ENCODE results near the gene MAPK10. TPM values are rescaled to one million over a fixed set of nuclear protein-coding genes. Genes with fewer than 3 reads are reported as not detected.
"Not testable (repeated sequence)": the region's sequence is repeated elsewhere in the genome, so short reads cannot be mapped to it uniquely, and the experiment has no call there.

MAPK10 gene
- total and polyA plus RNA-seq, 4 donors, result 0.82 to 3.6 (median 2.3) TPM

DNA sequence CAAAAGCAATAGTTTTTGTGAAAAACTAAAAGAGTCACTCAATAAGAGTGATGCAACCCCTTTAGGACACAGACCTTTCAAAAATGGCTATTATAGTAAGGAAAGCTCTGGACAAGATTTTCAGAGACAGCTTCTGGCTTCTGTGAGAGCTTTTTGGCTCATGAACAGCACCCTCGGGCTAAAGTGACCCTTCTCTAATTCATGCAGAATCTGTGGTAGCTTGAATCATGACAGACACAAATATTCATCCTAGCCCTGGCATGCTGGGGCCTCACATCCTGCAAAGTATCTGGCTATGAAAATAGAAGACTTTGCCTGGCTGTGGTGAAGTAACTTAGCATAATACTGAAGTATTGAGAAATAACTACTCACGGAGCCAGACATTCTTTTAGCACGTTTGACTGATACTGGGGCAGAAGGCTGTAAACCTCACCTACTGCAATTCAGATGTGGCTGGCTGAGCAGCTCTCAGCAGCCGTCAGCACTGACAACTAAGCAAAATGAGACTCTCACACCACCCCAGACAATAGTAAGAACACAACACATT, 327.3 kb downstream of the MAPK10 start (continued):
- TF ChIP-seq HNF4G (IDR thresholded peaks at IDR 0.05), result no peak
- TF ChIP-seq JUND (IDR thresholded peaks at IDR 0.05), result no peak
- no peak for TF ChIP-seq GABPA (IDR thresholded peaks at IDR 0.05 in 1 of 2, conservative IDR thresholded peaks at IDR 0.05 in 1 of 2)
- TF ChIP-seq TAF1 (conservative IDR thresholded peaks at IDR 0.05), result no peak

DNA sequence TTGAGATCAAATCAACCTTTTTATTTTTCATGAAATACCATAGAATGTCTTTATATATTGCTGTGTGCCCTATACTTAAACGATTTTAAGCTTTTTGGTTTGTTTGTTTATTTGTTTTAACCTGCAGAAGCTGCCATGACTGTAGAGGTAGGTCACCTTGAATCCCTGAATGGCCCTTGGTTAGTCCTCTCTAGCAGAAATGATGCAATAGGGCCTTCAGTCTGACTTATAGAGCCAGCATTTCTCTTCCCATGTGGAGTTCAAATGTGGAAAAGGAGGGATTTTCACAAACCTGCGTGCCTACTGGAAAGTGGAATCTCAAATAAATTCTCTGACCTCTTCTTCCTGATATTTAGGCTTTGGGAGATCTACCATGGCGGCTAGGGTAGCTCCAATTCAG, 327.9 kb downstream of the MAPK10 start:
- H3K4me1 ChIP-seq (ENCODE audit: control insufficient read depth in 4 of 4, insufficient read depth in 4 of 4, low read length in 3 of 4), result no peaks in the 10 kb centered on the region
- H3K4me3 ChIP-seq (ENCODE audit: low read depth in 1 of 3, low read length in 3 of 3), result no peak overlapping the region
- no peak overlapping the region for H3K27ac ChIP-seq (ENCODE audit: low read depth in 1 of 2, low read length in 2 of 2)
- no peaks in the 10 kb centered on the region for H3K27me3 ChIP-seq (ENCODE audit: control insufficient read depth in 4 of 4, insufficient read depth in 4 of 4, low read length in 3 of 4)
- TF ChIP-seq EGR1 (IDR thresholded peaks at IDR 0.05; ENCODE audit: low read depth in 2 of 2) (no peak), SP1 (IDR thresholded peaks at IDR 0.05) (no peak), FOXA1 (IDR thresholded peaks at IDR 0.05) (no peak)
- no peaks in the 10 kb centered on the region for H3K9me3 ChIP-seq (ENCODE audit: control insufficient read depth in 4 of 4, low read length in 3 of 4)
- H3K36me3 ChIP-seq (ENCODE audit: control insufficient read depth in 4 of 4, insufficient read depth in 3 of 4, low read depth in 1 of 4, low read length in 3 of 4), result no peaks in the 10 kb centered on the region
- no peak for DNase-seq (ENCODE audit: low spot score)
- WGBS, result 83% methylated on average over 3 of the region's 3 CpGs
- H3K9ac ChIP-seq (ENCODE audit: low read depth in 1 of 2, low read length in 2 of 2), result no peak overlapping the region

DNA sequence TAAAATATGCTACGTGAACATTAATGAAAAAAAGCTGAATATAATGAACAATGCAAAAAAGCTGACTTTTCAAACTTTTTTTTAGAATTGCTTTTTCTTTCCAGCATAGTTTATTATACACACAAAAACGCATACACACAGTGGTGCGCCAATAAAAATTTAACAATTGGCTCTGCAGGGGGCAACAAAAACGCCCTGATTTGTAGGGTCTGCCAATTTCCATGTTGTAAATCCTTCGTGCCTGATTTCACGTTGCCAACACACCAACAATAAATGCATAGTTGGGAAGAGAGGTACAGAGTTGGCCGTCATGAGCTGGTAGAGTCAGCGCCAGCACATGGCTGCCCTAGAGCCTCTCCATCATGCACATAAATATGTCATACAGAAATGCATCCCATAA, 333.1 kb downstream of the MAPK10 start:
- no peak for DNase-seq (ENCODE audit: low spot score)
- Histone ChIP-seq H3K4me3 (ENCODE audit: low read depth in 1 of 3, low read length in 3 of 3) (no peak overlapping the region), H3K27ac (ENCODE audit: low read depth in 1 of 2, low read length in 2 of 2) (no peak overlapping the region), H3K4me1 (ENCODE audit: control insufficient read depth in 4 of 4, insufficient read depth in 4 of 4, low read length in 3 of 4) (no peaks in the 10 kb centered on the region), H3K36me3 (ENCODE audit: control insufficient read depth in 4 of 4, insufficient read depth in 3 of 4, low read depth in 1 of 4, low read length in 3 of 4) (no peaks in the 10 kb centered on the region), H3K9me3 (ENCODE audit: control insufficient read depth in 4 of 4, low read length in 3 of 4) (no peaks in the 10 kb centered on the region), H3K27me3 (ENCODE audit: control insufficient read depth in 4 of 4, insufficient read depth in 4 of 4, low read length in 3 of 4) (no peaks in the 10 kb centered on the region), H3K9ac (ENCODE audit: low read depth in 1 of 2, low read length in 2 of 2) (no peak overlapping the region)
- WGBS, result 87% methylated on average over 8 of the region's 8 CpGs
- TF ChIP-seq GABPA (IDR thresholded peaks at IDR 0.05 in 1 of 2, conservative IDR thresholded peaks at IDR 0.05 in 1 of 2) (no peak), FOXA1 (IDR thresholded peaks at IDR 0.05) (no peak), RXRA (IDR thresholded peaks at IDR 0.05) (no peak)
- TF ChIP-seq, protein P1, sequence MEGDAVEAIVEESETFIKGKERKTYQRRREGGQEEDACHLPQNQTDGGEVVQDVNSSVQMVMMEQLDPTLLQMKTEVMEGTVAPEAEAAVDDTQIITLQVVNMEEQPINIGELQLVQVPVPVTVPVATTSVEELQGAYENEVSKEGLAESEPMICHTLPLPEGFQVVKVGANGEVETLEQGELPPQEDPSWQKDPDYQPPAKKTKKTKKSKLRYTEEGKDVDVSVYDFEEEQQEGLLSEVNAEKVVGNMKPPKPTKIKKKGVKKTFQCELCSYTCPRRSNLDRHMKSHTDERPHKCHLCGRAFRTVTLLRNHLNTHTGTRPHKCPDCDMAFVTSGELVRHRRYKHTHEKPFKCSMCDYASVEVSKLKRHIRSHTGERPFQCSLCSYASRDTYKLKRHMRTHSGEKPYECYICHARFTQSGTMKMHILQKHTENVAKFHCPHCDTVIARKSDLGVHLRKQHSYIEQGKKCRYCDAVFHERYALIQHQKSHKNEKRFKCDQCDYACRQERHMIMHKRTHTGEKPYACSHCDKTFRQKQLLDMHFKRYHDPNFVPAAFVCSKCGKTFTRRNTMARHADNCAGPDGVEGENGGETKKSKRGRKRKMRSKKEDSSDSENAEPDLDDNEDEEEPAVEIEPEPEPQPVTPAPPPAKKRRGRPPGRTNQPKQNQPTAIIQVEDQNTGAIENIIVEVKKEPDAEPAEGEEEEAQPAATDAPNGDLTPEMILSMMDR (IDR thresholded peaks at IDR 0.05; ENCODE audit: low read depth, low read length, missing input control), result no peak

DNA sequence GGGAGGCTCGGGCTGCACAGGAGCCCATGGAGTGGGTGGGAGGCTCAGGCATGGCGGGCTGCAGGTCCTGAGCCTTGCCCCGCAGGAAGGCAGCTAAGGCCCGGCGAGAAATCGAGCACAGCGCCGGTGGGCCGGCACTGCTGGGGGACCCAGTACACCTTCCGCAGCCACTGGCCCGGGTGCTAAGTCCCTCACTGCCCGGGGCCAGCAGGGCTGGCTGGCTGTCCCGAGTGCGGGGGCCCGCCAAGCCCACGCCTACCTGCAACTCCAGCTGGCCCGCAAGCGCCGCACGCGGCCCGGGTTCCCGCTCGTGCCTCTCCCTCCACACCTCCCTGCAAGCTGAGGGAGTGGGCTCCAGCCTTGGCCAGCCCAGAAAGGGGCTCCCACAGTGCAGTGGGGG, 338.2 kb downstream of the MAPK10 start:
- not testable (repeated sequence) for DNase-seq (ENCODE audit: low spot score); H3K27ac ChIP-seq (ENCODE audit: low read depth in 1 of 2, low read length in 2 of 2); H3K4me3 ChIP-seq (ENCODE audit: low read depth in 1 of 3, low read length in 3 of 3); H3K9ac ChIP-seq (ENCODE audit: low read depth in 1 of 2, low read length in 2 of 2); H3K4me1 ChIP-seq (ENCODE audit: control insufficient read depth in 4 of 4, insufficient read depth in 4 of 4, low read length in 3 of 4); H3K9me3 ChIP-seq (ENCODE audit: control insufficient read depth in 4 of 4, low read length in 3 of 4); H3K36me3 ChIP-seq (ENCODE audit: control insufficient read depth in 4 of 4, insufficient read depth in 3 of 4, low read depth in 1 of 4, low read length in 3 of 4); H3K27me3 ChIP-seq (ENCODE audit: control insufficient read depth in 4 of 4, insufficient read depth in 4 of 4, low read length in 3 of 4)
- 98% methylated on average over 24 of the region's 24 CpGs for WGBS

DNA sequence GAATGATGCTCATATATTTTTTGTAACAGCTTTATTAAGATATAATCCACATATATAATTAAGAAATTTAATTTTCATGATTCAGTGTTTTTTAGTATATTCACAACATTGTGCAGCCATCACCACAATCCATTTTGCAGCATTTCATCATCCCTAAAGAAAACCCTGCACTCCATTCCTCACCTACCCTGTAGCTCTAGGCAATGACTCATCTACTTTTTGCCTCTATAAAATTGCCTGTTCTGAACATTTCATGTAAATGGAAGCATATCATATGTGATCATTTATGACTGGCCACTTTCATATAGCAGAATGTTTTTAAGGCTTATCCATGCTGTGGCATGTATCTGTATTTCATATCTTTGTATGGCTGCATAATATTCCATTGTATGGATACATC, 339.9 kb downstream of the MAPK10 start:
- Histone ChIP-seq H3K9ac (ENCODE audit: low read depth in 1 of 2, low read length in 2 of 2) (no peak overlapping the region), H3K27me3 (ENCODE audit: control insufficient read depth in 4 of 4, insufficient read depth in 4 of 4, low read length in 3 of 4) (no peaks in the 10 kb centered on the region)
- TF ChIP-seq HNF4A (conservative IDR thresholded peaks at IDR 0.05), result no peak
- TF ChIP-seq FOXA2 (IDR thresholded peaks at IDR 0.05), result no peak
- no peak for TF ChIP-seq TAF1 (conservative IDR thresholded peaks at IDR 0.05)
- TF ChIP-seq GABPA (IDR thresholded peaks at IDR 0.05 in 1 of 2, conservative IDR thresholded peaks at IDR 0.05 in 1 of 2), result no peak
- TF ChIP-seq SP1 (IDR thresholded peaks at IDR 0.05), result no peak
- TF ChIP-seq, protein P2, sequence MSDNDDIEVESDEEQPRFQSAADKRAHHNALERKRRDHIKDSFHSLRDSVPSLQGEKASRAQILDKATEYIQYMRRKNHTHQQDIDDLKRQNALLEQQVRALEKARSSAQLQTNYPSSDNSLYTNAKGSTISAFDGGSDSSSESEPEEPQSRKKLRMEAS (IDR thresholded peaks at IDR 0.05), result no peak
- TF ChIP-seq, protein P3, sequence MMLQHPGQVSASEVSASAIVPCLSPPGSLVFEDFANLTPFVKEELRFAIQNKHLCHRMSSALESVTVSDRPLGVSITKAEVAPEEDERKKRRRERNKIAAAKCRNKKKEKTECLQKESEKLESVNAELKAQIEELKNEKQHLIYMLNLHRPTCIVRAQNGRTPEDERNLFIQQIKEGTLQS (IDR thresholded peaks at IDR 0.05), result no peak
- TF ChIP-seq, protein P1 (IDR thresholded peaks at IDR 0.05; ENCODE audit: low read depth, low read length, missing input control), result no peak
- TF ChIP-seq, protein P4, sequence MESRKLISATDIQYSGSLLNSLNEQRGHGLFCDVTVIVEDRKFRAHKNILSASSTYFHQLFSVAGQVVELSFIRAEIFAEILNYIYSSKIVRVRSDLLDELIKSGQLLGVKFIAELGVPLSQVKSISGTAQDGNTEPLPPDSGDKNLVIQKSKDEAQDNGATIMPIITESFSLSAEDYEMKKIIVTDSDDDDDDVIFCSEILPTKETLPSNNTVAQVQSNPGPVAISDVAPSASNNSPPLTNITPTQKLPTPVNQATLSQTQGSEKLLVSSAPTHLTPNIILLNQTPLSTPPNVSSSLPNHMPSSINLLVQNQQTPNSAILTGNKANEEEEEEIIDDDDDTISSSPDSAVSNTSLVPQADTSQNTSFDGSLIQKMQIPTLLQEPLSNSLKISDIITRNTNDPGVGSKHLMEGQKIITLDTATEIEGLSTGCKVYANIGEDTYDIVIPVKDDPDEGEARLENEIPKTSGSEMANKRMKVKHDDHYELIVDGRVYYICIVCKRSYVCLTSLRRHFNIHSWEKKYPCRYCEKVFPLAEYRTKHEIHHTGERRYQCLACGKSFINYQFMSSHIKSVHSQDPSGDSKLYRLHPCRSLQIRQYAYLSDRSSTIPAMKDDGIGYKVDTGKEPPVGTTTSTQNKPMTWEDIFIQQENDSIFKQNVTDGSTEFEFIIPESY (IDR thresholded peaks at IDR 0.05), result no peak
- TF ChIP-seq HNF4G (IDR thresholded peaks at IDR 0.05), result no peak
- no peak for TF ChIP-seq JUND (IDR thresholded peaks at IDR 0.05)
- no peak for TF ChIP-seq RAD21 (IDR thresholded peaks at IDR 0.05)
- no peak for TF ChIP-seq YY1 (IDR thresholded peaks at IDR 0.05)

More for the DNA sequence above, 339.9 kb downstream of the MAPK10 start:
- Histone ChIP-seq H3K27ac (ENCODE audit: low read depth in 1 of 2, low read length in 2 of 2) (no peak overlapping the region), H3K4me3 (ENCODE audit: low read depth in 1 of 3, low read length in 3 of 3) (no peak overlapping the region), H3K36me3 (ENCODE audit: control insufficient read depth in 4 of 4, insufficient read depth in 3 of 4, low read depth in 1 of 4, low read length in 3 of 4) (no peaks in the 10 kb centered on the region), H3K9me3 (ENCODE audit: control insufficient read depth in 4 of 4, low read length in 3 of 4) (no peaks in the 10 kb centered on the region), H3K4me1 (ENCODE audit: control insufficient read depth in 4 of 4, insufficient read depth in 4 of 4, low read length in 3 of 4) (no peaks in the 10 kb centered on the region)
- DNase-seq (ENCODE audit: low spot score), result no peak

Measured in liver (tissue), 9 donors.